Measurements from ENCODE around the gene RASA2.

GRCh38 chr3:141644931-141645330, 158.1 kb downstream of the RASA2 start:
- TF ChIP-seq CTCF (IDR thresholded peaks at IDR 0.05): peak in 3 of 4 experiments; percentile 37 to 47 (median 46)
- TF ChIP-seq POLR2A (IDR thresholded peaks at IDR 0.05): no peak
- TF ChIP-seq POLR2AphosphoS5 (IDR thresholded peaks at IDR 0.05): no peak

All from prostate gland (tissue), 2 donors.